Globus pallidus (tissue), 1 donor: ENCODE results near the gene DST.
"Not testable (repeated sequence)": the region's sequence is repeated elsewhere in the genome, so short reads cannot be mapped to it uniquely, and the experiment has no call there.

Experiments
- DNase-seq: peaks from one replicate; pipeline ENCODE4 v3.0.0-alpha.2; 2015; ENCODE audit warnings: low spot score

The DST gene

DNA sequence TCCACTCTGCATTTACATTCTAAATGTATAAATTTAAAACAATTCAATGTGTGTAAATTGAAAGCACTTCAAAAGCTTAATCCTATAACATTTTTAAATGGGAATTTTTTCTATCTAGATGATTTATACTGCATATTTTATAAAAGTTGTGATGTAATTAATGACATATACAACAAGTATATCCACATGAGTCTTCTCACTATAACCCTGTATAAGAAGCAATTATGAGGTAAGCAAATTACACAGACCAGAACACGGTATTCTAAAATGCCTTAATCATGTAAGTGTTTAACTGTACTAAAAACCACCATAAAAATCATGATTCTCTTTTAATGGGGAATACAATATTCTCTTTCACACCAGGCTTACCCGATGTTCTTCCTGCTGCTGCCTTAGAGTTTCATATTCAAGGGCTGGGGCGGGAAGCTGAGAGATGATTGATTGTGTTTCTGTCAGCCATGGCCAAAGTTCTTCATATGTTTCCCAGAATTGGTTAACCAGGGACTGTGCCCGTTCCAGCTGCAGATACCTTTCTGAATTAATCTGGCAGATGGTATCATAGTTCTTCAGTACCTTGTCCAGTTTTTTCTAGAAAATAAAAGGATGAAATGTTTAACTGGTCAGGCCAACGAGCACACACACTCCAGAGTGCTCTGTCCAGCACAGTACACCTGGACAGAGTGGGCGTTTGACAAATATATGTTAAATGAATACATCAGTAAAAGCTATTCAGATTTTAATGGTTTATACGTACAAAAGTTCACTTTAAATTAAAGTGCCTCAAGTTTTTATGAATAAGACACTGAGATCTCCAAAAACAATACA lies 127.4 kb downstream of the DST start:
- no peak for DNase-seq

DNA sequence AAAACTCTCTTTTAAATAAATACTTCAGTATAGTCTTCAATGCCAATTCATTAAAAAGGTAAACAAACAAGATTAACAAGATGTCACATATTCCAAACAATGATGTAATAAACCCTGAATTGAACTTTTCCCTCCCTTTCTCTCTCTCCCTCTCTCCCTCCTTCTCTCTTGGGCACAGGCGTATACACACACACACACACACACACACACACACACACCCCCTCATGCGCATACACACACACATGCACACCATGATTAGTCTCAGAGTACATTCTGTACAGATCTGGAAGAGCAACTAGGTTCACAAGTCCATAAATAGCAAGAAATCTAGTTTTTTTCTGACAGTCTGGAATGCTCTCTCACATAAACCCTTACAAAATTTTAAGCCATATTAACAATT lies 128.3 kb downstream of the DST start:
- no peak for DNase-seq

DNA sequence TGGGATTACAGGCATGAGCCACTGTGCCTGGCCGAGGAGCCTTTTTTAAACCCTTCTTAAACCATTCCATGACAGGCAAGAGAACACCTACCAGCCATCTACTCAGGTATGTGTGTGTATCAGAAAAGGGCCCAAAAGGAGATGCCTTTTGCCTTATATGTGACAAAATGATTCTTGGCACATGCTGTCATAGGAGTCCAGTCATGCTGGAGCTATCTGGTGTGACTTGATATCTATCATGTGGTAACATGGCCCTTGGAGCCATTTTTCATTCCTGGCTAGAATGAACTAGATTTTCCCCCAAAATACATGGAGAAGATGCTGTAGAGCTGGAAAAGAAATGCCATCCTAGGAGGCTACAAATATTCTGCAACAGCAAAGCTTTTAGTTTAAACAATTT lies 129.1 kb downstream of the DST start:
- DNase-seq = no peak

DNA sequence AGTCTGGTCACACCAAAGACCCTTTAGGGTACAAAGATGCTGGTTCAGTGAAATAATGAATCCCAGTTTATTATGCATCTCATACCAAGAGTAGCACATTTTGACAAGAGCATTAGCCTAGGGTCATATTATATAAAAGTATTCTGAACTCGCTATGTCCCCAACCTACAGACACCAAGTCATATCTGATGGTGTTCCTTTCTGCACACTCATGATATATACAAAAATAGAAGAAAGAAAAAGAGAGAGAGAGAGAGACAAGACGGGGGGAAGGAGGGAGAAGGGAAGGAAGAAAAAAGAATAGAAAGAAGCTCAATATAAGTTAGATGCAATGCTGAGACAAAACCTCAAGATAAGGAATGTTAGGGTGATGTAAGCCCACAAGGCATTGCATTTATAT lies 131.1 kb downstream of the DST start:
- no peak for DNase-seq

DNA sequence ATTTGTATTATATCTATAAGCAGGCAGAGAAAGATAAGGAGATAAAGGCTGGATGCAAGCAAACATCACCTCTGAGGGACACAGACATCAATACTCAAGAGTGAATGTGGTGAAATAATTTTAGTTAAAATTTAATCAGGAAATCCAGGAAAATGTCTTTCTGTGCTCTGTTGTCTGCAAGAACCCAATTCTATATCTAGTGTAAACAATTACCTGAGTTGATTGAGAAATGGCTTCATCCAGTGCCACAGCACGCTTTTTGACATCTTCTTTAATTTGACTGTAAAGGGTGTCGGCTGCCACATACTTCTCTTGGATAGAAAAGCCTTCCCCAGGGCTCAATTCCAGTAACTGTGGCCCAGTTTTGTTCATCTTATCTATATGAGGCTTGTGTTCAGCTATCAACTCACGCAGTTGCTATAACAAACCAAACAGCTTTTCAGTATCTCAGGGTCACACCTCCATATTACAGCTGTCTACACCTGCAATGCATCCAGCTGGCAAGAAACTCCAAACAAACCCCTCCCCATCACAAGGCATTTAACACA lies 131.6 kb downstream of the DST start:
- DNase-seq = no peak

DNA sequence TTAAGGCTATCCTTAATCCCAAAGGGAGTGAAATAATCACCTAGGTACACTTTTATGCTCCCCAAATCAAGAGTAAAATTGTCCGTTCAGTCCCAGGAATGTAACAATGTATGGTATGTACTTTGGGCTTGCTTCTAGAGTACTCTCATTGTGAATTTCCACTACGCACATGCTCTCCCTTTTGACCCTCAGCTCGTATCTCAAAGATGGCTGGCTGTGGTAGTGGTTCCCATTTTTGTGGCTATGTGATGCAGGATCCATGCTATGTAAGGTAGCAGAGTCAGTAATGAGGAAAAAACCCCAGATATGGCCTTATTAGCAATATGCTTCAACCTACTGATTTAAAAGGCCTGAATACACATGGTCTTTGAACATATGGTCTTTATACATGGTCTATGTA lies 133.7 kb downstream of the DST start:
- DNase-seq = no peak

DNA sequence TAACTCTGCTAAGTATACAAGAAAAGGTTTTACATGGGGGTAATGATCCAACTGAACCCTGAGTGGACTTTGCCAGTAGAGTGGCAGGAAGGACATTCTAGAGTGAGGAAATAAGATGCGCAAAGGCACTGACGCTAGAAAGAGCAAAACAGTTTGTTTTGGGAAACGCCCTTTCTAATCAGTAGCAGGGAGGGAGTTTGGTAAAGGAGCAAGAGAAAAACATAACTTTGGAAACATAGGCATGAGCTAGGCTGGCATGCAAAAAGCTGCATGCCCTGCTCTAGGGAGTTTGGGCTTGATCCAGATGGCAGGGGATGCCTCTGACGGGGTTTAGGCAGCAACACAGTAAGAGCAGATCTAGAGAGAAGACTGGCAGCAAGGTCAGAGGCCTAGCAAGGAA lies 135.2 kb downstream of the DST start:
- no peak for DNase-seq

DNA sequence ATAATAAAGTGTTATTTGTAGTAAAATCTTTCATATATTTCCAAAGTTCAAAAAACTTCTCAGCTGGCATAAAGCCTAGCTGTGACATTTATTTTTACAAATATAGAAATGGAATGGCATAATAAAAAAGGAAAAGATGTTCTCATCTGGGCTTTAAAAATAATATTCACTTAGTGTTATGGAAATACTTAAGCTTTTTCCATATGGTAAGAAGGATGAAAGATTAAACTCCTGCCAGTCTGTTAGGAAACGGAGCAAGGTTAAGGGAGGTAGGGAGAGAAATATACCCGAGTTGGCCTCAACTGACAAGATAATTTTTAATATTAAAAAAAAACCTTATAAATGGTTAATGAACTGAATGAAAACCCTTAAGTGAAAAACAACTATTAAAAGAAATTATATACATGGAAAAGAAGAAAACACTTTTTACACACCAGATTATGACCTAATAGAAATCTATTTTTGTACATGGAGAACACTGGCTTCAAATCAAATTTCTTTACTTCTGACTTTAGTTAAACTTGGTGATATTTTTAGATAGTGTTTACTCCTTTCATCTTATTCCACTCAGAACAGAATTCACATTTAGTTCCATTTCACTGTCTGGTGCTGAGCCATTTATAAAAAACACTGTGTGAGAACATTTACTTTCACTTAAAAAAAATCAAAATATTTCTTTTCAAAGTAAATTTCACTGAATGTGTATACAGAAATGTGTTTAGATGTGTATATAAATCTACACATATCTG lies 137.0 kb downstream of the DST start:
- no peak for DNase-seq

DNA sequence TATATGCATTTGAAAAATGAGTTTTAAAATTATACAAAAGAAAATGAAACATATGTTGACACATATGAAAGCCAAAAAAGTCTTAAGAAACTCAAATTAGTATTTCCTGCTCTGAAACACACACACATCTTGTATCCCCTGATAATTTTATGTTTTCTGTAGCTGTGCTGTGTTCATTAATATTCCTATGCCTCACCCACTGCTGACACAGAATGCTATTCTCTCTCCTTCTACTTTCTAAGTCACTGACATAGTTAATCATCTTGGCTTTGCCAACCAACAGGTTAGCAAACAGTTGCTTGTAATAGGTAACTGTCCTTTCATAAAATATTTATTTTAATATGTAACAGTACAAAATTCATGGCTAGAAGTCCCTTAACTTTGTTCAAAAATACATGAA lies 140.7 kb downstream of the DST start:
- no peak for DNase-seq

DNA sequence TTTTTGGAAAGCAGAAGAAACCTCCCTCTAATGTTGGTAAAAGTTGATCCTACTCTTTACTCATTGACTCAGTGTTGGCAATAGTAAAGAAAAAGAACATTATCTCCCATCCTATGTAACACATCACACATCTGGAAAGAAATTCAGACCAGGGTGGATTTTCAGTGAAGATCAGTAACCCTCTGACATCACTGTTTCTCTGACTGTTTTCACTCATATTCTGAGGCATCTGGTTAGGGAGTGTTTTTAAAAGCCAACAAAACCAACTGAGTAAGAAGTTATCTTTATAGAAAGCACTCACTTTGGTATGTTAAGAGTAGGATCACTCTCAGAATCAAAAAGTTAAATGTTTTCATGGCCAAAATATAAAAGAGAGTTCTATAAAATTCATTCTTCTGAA lies 143.6 kb downstream of the DST start:
- DNase-seq = no peak

DNA sequence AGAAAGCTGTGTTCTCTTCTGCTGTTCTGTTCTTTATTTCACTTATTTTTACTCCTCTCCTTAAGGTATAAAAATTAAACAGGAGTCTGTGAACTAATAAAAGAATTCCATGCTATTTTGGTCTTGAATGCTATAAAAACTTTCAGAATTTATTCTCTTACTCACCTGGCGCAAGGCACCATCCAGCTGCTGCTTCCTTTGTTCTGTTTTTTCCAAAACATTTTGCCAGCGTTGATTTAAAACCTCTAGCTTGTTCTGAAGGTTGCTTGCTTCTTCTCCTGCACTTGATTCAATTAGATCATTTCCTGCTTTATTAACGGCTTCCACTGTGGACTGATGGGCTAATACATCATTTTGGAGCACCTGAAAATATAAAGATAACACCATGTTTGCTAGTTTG lies 145.0 kb downstream of the DST start:
- DNase-seq = no peak

DNA sequence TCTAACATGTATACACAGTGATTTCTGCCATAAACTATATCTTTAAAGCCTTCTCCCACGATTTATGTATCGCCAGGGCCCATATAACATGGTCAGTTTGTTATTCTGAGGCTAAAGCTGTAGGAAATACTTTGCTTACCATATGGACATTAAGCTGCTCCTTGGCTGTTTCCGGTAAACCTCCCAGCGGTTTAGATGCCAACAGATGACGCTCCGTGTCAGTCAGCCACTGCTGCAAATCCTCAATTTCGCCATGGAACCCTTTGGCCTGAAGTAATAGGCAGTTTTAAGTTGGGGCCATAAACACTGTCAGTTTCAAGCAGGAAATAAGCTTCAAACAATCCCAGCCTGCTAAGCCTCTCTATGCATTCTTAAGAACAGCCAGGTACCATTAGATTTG lies 145.4 kb downstream of the DST start:
- DNase-seq = no peak

DNA sequence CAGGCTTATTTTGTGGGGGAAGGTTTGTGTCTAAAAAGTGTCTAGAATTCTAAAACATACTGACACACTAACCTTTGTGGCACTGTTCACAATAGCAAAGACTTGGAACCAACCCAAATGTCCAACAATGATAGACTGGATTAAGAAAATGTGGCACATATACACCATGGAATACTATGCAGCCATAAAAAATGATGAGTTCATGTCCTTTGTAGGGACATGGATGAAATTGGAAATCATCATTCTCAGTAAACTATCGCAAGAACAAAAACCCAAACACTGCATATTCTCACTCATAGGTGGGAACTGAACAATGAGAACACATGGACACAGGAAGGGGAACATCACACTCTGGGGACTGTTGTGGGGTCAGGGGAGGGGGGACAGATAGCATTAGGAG lies 146.0 kb downstream of the DST start:
- not testable (repeated sequence) for DNase-seq

DNA sequence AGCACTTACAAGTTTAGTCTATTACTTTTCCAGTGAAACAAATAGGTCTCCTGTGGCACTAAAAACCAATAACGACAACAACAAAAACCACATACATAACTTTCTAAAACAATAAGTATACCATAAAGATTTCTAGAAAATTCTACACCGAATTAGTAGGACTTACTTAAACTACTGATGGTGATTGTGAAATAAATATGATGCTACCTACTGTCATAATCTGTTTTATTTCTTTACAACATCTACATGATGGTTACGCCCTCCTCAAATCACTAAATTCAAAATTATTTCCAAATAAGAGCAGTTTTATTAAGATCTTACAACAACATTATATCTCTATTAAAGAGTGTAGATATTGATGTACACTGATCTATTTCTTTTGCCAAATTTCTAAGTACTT lies 147.0 kb downstream of the DST start:
- no peak for DNase-seq

DNA sequence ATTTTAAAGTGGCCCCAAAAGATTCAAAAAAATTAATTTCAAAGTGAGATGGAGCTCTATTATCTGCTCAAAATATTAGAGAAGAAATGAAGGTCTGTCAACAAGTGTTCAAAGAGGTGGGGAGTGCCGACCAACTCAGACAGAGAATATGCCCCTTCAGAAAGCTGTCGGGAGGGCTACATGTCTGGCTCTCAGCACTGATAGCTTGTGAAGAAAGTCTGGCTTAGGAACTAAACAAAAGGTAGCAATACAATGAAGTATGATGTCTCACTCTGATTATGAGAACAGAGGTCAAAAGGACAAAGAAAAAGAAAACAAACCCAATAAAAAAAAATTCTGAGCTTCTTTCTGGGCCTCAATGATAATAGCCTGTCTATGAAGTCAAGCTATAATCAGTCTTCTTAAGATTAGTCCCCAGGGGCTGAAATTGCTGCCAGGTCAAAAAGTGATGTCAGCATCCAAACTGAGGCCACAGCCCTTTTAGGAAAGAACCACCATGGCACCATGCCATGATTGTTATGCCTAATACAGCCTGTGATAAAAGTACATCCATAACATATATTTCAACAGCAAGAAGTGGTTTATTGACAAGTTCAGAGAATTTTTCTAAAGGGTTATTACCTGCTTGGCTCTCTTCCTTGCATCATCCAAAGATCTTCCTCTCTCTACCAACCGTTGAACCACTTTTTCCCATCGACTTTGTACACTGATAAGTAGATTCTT lies 150.9 kb downstream of the DST start:
- DNase-seq = no peak

DNA sequence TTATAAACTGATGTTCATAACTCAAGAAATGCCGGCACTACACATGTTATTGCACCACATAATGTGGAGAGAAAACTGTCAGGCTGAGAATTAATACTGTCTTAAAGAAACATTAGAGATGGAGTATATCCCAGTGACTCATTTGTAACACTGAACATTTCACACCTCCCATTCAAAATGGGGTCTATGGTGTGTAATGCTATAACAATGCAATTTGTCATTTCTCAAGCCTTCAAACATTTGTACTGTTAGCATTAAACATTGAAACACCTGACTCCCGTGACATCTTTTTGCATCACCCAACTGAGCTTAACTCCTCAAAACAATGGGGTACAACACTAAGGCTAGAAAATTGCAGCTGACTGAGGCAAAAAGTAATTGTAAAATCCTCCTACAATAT lies 151.7 kb downstream of the DST start:
- no peak for DNase-seq

DNA sequence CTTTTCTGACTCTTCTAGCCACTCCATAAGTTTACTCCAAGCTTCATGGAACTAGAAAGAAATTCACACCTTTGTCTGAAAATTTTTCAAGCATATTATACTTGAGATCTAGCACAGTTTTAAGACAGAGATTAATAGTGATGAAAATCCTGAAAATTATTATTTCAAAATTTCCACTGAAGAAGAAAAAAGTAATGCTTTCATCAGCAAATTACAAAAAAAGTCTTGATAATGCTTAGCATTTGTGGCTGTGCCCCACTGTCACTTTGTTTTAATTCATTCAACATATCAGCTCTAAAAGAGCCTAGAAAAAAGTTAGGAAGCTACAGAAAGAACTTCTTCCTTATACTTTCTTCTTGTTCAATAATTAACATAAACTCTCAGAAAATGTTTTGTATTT lies 153.1 kb downstream of the DST start:
- no peak for DNase-seq

DNA sequence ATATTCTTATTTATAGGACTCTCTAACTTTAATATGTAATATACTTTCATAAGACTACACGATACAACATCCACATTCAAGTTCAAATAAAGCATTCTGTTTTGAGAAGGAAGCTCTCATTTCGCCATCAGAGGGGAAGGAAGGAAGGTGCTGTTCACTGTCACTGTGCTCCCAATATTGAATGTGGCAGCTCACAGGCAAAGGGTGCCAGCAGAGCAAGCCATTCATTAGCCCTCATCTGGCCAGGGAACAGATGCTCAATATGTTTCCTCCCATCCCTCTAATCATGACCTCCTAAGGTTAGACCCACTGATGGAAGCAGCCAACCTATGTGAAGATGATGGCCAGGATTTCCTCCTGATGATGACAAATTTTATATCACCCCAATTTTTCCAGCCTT lies 154.4 kb downstream of the DST start:
- no peak for DNase-seq

DNA sequence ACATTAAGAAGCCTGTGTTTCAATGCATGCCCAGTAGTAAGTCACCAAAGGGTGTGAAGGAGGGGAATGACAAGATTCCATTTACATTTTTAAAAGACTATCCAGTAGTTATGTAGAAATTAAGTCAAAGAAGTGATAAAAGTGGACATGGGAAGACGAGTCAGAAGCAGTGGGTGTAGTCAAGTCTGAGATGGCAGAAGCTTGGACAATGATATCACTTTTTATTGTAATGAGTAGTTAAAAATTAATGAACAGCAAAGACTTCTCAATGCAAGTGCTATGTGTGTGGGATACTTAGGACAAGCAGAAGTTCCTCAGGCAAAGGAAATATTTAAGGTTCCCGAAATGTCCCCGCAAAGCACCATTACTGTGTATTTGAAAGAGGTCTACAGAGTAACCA lies 156.0 kb downstream of the DST start:
- no peak for DNase-seq

DNA sequence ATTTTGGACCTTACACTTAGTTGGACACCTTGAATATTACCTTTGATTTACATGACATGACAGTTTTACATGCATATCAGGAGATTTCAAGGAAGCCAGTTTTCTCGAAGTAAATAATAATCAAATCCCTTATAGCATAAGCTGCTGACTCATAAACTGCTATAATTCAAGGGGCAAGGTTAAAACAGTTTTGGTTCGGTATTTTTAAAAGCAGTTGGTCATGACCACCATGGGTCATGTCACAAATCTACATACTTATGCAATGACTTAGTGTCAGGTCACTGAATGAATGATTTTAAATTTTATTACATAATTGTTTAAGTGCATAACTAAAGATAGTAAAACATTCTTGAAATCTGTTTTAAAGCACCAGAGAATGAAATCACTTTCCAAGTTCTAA lies 158.0 kb downstream of the DST start:
- no peak for DNase-seq

DNA sequence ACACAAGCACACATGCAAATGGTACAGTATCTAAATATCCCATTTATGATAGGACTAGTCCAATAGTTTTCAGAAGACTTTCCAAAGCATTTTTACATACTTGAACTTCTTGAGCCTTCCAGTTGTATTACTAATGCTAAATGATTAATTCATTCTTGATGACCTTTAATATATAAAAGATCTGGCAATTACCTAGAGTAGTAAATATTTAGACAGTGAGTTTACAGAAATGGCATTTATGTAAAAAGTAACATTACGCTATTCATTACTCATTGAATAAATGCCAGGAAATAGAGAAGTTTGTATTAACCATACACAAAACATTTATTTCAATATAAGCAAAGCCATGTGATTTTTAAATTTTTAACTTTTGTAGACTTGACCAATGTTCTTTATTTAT lies 158.8 kb downstream of the DST start:
- no peak for DNase-seq

DNA sequence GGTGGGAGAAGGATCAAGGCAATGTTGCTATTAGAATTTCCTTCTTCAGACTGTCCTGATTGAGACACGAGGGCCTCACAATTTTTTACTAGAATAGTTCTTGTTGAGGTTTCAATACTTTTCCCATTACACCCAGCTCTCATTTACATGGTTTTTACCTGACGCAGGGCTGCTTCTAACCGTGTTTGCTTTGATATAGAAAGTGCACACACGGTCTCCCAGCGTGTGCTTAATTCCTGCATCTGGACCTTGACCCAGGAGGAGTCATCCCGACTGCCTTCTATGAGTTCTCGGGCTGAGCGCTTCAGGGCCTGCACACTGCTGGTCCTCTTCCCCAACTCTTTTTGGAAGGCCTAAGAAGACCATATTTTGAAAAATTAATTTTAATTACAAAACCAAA lies 160.2 kb downstream of the DST start:
- no peak for DNase-seq

DNA sequence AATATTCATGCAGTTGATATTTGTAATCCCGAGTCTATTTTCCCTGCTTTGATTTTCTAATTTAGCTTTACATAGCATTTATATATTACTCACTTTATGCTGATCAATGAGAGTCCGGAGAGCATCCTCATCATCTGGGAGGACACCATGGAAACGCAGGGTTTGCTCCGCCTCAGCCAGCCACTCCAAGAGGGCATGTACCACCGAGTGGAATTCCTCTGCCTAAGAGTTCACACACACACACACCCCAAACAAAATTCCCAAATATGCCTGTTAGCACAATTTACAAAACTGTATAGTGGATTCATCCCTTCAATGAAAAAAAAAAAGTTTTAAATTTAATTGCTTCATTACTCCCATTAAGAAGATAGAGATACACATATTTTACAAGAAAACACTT lies 160.7 kb downstream of the DST start:
- no peak for DNase-seq
